ENCODE measurements around the gene SACS.

The SACS gene

DNA sequence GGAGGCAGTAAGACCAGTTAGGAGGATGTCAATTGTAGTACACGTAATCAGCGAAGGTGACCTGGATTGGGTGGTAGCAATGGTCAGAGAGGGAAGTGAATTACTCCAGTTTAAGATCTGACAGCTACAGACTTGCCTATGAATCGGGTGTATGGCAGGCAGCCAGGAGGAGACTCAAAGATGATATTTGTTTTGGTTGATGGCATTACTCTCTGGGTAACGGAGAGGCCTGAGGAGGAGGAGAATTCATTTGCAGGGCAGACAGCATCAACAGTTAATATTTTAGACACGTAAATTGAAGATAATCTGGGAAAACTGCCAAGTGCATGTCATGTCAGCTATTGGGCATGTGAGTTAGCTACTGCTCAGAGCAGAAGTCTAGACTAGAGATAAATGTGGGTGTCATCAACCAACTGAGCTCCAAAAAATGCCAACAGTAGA is 143.6 kb downstream of the SACS start:
- Histone ChIP-seq H2BK12ac (ENCODE audit: low read length in 2 of 2) (no peak overlapping the region), H3K18ac (ENCODE audit: low read depth in 1 of 2, low read length in 2 of 2) (no peak overlapping the region), H4K91ac (ENCODE audit: low read length) (no peak overlapping the region), H3K14ac (ENCODE audit: low read length in 2 of 2) (no peak overlapping the region), H4K8ac (ENCODE audit: low read length) (no peak overlapping the region), H2BK5ac (ENCODE audit: low read depth, low read length, poor library complexity, severe bottlenecking) (no peak overlapping the region), H2AFZ (ENCODE audit: low read depth, low read length) (no peak overlapping the region), H2AK5ac (ENCODE audit: low read length, severe bottlenecking) (no peak overlapping the region), H3K4me1 (ENCODE audit: control insufficient read depth, insufficient read depth, low read depth, low read length) (no peaks in the 10 kb centered on the region), H3K23ac (ENCODE audit: low read length in 2 of 2) (no peak overlapping the region), H3K79me1 (replicated peaks; ENCODE audit: low read length, poor library complexity, severe bottlenecking) (no peaks in the 10 kb centered on the region), H3K36me3 (ENCODE audit: control insufficient read depth in 1 of 2, insufficient read depth in 2 of 2, low read depth in 1 of 2, low read length in 2 of 2) (no peaks in the 10 kb centered on the region), H3K27ac (ENCODE audit: low read length, poor library complexity, severe bottlenecking) (no peak overlapping the region), H2BK15ac (ENCODE audit: low read depth, poor library complexity, severe bottlenecking) (no peak overlapping the region), H3K9me3 (ENCODE audit: control insufficient read depth, low read length) (no peaks in the 10 kb centered on the region), H3K4ac (ENCODE audit: low read depth in 1 of 2, low read length in 2 of 2) (no peak overlapping the region), H2BK120ac (ENCODE audit: low read depth, low read length) (no peak overlapping the region), H3K4me3 (ENCODE audit: insufficient read depth in 1 of 2, low read depth in 1 of 2, low read length in 2 of 2) (no peak overlapping the region), H3K4me2 (ENCODE audit: low read length, poor library complexity, severe bottlenecking) (no peak overlapping the region), H3K9ac (ENCODE audit: low read length) (no peak overlapping the region), H3K27me3 (ENCODE audit: control insufficient read depth in 1 of 2, insufficient read depth in 1 of 2, low read length in 2 of 2) (no peaks in the 10 kb centered on the region)
- 77% methylated on average over 5 of the region's 5 CpGs for WGBS
- no peak for DNase-seq

DNA sequence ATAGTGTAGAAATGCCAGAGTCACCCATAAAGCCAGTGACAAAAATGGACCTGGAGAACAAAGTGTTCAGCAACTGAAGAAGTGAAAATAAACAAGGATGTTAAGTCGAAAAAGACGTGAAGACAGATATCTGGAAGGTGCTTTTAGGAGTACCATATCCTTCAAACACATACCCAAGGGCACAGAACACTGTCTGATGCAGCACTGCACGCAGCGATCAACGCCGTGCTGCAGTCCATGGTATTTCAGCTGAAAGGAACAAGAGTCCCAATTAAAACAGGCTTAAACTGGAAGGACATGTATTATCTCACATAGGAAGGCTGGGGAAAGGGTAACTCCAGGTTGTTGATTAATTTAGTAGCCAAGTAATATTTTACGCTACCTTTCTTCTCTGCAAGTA is 144.5 kb downstream of the SACS start:
- Histone ChIP-seq H2BK120ac (ENCODE audit: low read depth, low read length) (no peak overlapping the region), H2AFZ (ENCODE audit: low read depth, low read length) (no peak overlapping the region), H3K27me3 (ENCODE audit: control insufficient read depth in 1 of 2, insufficient read depth in 1 of 2, low read length in 2 of 2) (no peaks in the 10 kb centered on the region), H3K36me3 (ENCODE audit: control insufficient read depth in 1 of 2, insufficient read depth in 2 of 2, low read depth in 1 of 2, low read length in 2 of 2) (no peaks in the 10 kb centered on the region), H3K4ac (ENCODE audit: low read depth in 1 of 2, low read length in 2 of 2) (no peak overlapping the region), H3K4me1 (ENCODE audit: control insufficient read depth, insufficient read depth, low read depth, low read length) (no peaks in the 10 kb centered on the region), H3K79me1 (replicated peaks; ENCODE audit: low read length, poor library complexity, severe bottlenecking) (no peaks in the 10 kb centered on the region), H4K91ac (ENCODE audit: low read length) (no peak overlapping the region), H3K14ac (ENCODE audit: low read length in 2 of 2) (no peak overlapping the region), H3K18ac (ENCODE audit: low read depth in 1 of 2, low read length in 2 of 2) (no peak overlapping the region), H3K4me3 (ENCODE audit: insufficient read depth in 1 of 2, low read depth in 1 of 2, low read length in 2 of 2) (no peak overlapping the region), H3K4me2 (ENCODE audit: low read length, poor library complexity, severe bottlenecking) (no peak overlapping the region), H2BK12ac (ENCODE audit: low read length in 2 of 2) (no peak overlapping the region), H2BK5ac (ENCODE audit: low read depth, low read length, poor library complexity, severe bottlenecking) (no peak overlapping the region), H3K27ac (ENCODE audit: low read length, poor library complexity, severe bottlenecking) (no peak overlapping the region), H3K9me3 (ENCODE audit: control insufficient read depth, low read length) (no peaks in the 10 kb centered on the region), H2BK15ac (ENCODE audit: low read depth, poor library complexity, severe bottlenecking) (no peak overlapping the region), H3K9ac (ENCODE audit: low read length) (no peak overlapping the region), H2AK5ac (ENCODE audit: low read length, severe bottlenecking) (no peak overlapping the region), H4K8ac (ENCODE audit: low read length) (no peak overlapping the region), H3K23ac (ENCODE audit: low read length in 2 of 2) (no peak overlapping the region)
- WGBS = 79% methylated on average over 7 of the region's 7 CpGs
- no peak for DNase-seq

DNA sequence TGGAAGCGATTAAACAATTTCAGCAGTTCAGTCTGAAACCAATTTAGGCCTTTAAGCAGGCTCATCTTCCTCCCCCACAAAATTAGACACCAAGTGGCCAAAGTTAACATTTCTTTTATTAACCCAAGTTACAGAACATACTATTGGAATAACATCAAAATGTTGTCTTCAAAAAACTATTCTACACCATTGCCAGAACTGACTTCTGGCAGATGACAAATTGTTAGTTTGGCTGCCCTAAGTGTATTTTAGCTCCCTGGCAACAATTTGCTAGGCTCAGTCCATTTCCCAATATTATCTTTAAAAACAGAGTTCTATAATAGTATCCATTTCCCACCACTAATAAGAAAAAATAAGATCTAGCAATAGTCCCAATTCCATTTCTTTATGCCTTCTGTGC is 144.9 kb downstream of the SACS start:
- Histone ChIP-seq H3K23ac (ENCODE audit: low read length in 2 of 2) (no peak overlapping the region), H3K27me3 (ENCODE audit: control insufficient read depth in 1 of 2, insufficient read depth in 1 of 2, low read length in 2 of 2) (no peaks in the 10 kb centered on the region), H2AK5ac (ENCODE audit: low read length, severe bottlenecking) (no peak overlapping the region), H3K4me3 (ENCODE audit: insufficient read depth in 1 of 2, low read depth in 1 of 2, low read length in 2 of 2) (no peak overlapping the region), H2BK12ac (ENCODE audit: low read length in 2 of 2) (no peak overlapping the region), H3K9ac (ENCODE audit: low read length) (no peak overlapping the region), H3K4me2 (ENCODE audit: low read length, poor library complexity, severe bottlenecking) (no peak overlapping the region), H2BK5ac (ENCODE audit: low read depth, low read length, poor library complexity, severe bottlenecking) (no peak overlapping the region), H2BK120ac (ENCODE audit: low read depth, low read length) (no peak overlapping the region), H4K91ac (ENCODE audit: low read length) (no peak overlapping the region), H3K4ac (ENCODE audit: low read depth in 1 of 2, low read length in 2 of 2) (no peak overlapping the region), H4K8ac (ENCODE audit: low read length) (no peak overlapping the region), H3K27ac (ENCODE audit: low read length, poor library complexity, severe bottlenecking) (no peak overlapping the region), H3K9me3 (ENCODE audit: control insufficient read depth, low read length) (no peaks in the 10 kb centered on the region), H3K18ac (ENCODE audit: low read depth in 1 of 2, low read length in 2 of 2) (no peak overlapping the region), H3K4me1 (ENCODE audit: control insufficient read depth, insufficient read depth, low read depth, low read length) (no peaks in the 10 kb centered on the region), H3K14ac (ENCODE audit: low read length in 2 of 2) (no peak overlapping the region), H3K79me1 (replicated peaks; ENCODE audit: low read length, poor library complexity, severe bottlenecking) (no peaks in the 10 kb centered on the region), H3K36me3 (ENCODE audit: control insufficient read depth in 1 of 2, insufficient read depth in 2 of 2, low read depth in 1 of 2, low read length in 2 of 2) (no peaks in the 10 kb centered on the region), H2BK15ac (ENCODE audit: low read depth, poor library complexity, severe bottlenecking) (no peak overlapping the region), H2AFZ (ENCODE audit: low read depth, low read length) (no peak overlapping the region)
- no peak for DNase-seq
- WGBS = 100% methylated on average over 1 of the region's 1 CpG

DNA sequence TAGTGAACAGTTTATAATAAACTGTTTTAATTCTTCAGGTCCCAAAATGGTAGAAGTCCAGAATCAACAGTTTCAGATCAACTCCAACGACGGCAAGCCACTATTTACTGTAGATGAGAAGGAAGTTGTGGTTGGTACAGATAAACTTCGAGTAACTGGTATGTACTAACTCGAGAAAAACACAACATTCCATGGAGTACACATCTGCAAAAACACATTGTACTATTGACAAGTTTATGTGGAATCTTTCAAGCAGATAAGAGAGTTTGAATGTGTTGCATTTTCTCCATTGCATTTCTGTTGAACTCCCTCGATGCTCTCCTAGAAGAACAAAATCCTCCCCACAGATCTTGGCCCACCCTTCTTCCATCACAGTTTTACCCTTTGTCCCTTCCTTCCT is 154.2 kb downstream of the SACS start:
- H3K9me3 ChIP-seq (ENCODE audit: control insufficient read depth, low read length) = no peaks in the 10 kb centered on the region
- no peak overlapping the region for H3K4me2 ChIP-seq (ENCODE audit: low read length, poor library complexity, severe bottlenecking)
- H3K27me3 ChIP-seq (ENCODE audit: control insufficient read depth in 1 of 2, insufficient read depth in 1 of 2, low read length in 2 of 2) = no peaks in the 10 kb centered on the region
- H2BK120ac ChIP-seq (ENCODE audit: low read depth, low read length) = no peak overlapping the region
- no peaks in the 10 kb centered on the region for H3K79me1 ChIP-seq (replicated peaks; ENCODE audit: low read length, poor library complexity, severe bottlenecking)
- H3K4me3 ChIP-seq (ENCODE audit: insufficient read depth in 1 of 2, low read depth in 1 of 2, low read length in 2 of 2) = no peak overlapping the region
- H4K8ac ChIP-seq (ENCODE audit: low read length) = no peak overlapping the region
- no peak overlapping the region for H3K27ac ChIP-seq (ENCODE audit: low read length, poor library complexity, severe bottlenecking)
- no peak overlapping the region for H4K91ac ChIP-seq (ENCODE audit: low read length)
- no peak overlapping the region for H3K4ac ChIP-seq (ENCODE audit: low read depth in 1 of 2, low read length in 2 of 2)
- no peaks in the 10 kb centered on the region for H3K4me1 ChIP-seq (ENCODE audit: control insufficient read depth, insufficient read depth, low read depth, low read length)
- WGBS = 89% methylated on average over 1 of the region's 5 CpGs
- H3K36me3 ChIP-seq (ENCODE audit: control insufficient read depth in 1 of 2, insufficient read depth in 2 of 2, low read depth in 1 of 2, low read length in 2 of 2) = no peaks in the 10 kb centered on the region
- H2AK5ac ChIP-seq (ENCODE audit: low read length, severe bottlenecking) = no peak overlapping the region
- no peak overlapping the region for H2BK5ac ChIP-seq (ENCODE audit: low read depth, low read length, poor library complexity, severe bottlenecking)
- H3K14ac ChIP-seq (ENCODE audit: low read length in 2 of 2) = no peak overlapping the region
- no peak overlapping the region for H2AFZ ChIP-seq (ENCODE audit: low read depth, low read length)
- peak; percentile 2 for DNase-seq
- no peak overlapping the region for H3K23ac ChIP-seq (ENCODE audit: low read length in 2 of 2)
- no peak overlapping the region for H2BK15ac ChIP-seq (ENCODE audit: low read depth, poor library complexity, severe bottlenecking)
- H2BK12ac ChIP-seq (ENCODE audit: low read length in 2 of 2) = no peak overlapping the region
- H3K9ac ChIP-seq (ENCODE audit: low read length) = no peak overlapping the region
- H3K18ac ChIP-seq (ENCODE audit: low read depth in 1 of 2, low read length in 2 of 2) = no peak overlapping the region

All from mesenchymal stem cell (in vitro differentiated cells and primary cell).